ENCODE data around the gene HKDC1. TPM values are rescaled to one million over a fixed set of nuclear protein-coding genes. Genes with fewer than 3 reads are reported as not detected.

Gene HKDC1
- total RNA-seq, 4 donors from 2014 or later = 0.18 TPM; not detected in 3

DNA sequence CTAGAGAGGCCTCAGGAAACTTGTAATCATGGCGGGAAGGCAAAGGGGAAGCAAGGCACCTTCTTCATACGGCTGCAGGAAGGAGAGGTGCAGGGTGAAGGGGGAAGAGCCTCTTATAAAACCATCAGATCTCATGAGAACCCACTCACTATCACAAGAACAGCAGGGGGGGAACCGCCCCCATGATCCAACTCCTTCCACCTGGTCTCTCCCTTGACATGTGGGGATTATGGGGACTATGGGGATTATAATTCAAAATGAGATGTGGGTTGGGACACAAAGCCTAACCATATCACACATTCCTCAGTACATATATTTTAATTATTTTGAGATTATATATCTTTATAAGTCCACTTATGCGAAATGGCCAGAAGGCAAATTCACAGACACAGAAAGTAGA, 67.0 kb downstream of the HKDC1 start:
- intact Hi-C loops (cut with DNase I; ENCODE audit: low total_unique reads) (no loop called here), in situ Hi-C loops (cut with MboI; ENCODE audit: low sequenced_read_pairs in 4 of 4) (no loop called here)
- Histone ChIP-seq H3K27ac (no peak overlapping the region), H3K9me3 (no peaks in the 10 kb centered on the region), H3K36me3 (no peaks in the 10 kb centered on the region), H3K4me1 (no peaks in the 10 kb centered on the region), H3K4me3 (no peak overlapping the region), H3K27me3 (no peaks in the 10 kb centered on the region)
- TF ChIP-seq, protein P1, sequence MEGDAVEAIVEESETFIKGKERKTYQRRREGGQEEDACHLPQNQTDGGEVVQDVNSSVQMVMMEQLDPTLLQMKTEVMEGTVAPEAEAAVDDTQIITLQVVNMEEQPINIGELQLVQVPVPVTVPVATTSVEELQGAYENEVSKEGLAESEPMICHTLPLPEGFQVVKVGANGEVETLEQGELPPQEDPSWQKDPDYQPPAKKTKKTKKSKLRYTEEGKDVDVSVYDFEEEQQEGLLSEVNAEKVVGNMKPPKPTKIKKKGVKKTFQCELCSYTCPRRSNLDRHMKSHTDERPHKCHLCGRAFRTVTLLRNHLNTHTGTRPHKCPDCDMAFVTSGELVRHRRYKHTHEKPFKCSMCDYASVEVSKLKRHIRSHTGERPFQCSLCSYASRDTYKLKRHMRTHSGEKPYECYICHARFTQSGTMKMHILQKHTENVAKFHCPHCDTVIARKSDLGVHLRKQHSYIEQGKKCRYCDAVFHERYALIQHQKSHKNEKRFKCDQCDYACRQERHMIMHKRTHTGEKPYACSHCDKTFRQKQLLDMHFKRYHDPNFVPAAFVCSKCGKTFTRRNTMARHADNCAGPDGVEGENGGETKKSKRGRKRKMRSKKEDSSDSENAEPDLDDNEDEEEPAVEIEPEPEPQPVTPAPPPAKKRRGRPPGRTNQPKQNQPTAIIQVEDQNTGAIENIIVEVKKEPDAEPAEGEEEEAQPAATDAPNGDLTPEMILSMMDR (IDR thresholded peaks at IDR 0.05 in 4 of 5, conservative IDR thresholded peaks at IDR 0.05 in 1 of 5) = no peak
- TF ChIP-seq POLR2A (IDR thresholded peaks at IDR 0.05) = no peak
- DNase-seq (no peak), ATAC-seq (no peak)

DNA sequence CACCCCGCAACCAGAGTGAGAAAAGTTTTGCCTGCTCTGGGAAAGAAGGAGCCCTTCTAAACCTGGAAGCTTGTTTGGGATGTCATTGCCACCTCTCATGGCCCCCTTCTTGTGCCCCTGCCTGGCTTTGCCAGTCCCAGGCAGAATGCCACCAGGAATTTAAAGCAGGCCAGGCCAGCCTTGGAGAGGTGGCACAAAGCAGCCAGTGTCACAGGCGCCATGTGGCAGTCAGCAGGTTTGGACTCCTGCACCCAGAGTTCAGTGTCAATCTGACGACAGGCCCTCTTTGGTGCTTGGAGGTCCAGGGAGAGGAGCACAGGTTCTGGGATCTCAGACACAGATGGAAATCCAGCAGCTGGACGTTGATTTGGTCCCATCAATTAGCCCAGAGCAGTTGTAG, 70.9 kb downstream of the HKDC1 start:
- no peak overlapping the region for H3K27ac ChIP-seq
- no peak for TF ChIP-seq POLR2A (IDR thresholded peaks at IDR 0.05)
- TF ChIP-seq, protein P1 (IDR thresholded peaks at IDR 0.05 in 4 of 5, conservative IDR thresholded peaks at IDR 0.05 in 1 of 5) = no peak
- H3K36me3 ChIP-seq = no peaks in the 10 kb centered on the region
- H3K4me3 ChIP-seq = no peak overlapping the region
- in situ Hi-C loops (cut with MboI; ENCODE audit: low sequenced_read_pairs in 4 of 4) (no loop called here), intact Hi-C loops (cut with DNase I; ENCODE audit: low total_unique reads) (no loop called here)
- H3K9me3 ChIP-seq = no peaks in the 10 kb centered on the region
- H3K4me1 ChIP-seq = no peaks in the 10 kb centered on the region
- ATAC-seq (no peak), DNase-seq (no peak)
- H3K27me3 ChIP-seq = no peaks in the 10 kb centered on the region

DNA sequence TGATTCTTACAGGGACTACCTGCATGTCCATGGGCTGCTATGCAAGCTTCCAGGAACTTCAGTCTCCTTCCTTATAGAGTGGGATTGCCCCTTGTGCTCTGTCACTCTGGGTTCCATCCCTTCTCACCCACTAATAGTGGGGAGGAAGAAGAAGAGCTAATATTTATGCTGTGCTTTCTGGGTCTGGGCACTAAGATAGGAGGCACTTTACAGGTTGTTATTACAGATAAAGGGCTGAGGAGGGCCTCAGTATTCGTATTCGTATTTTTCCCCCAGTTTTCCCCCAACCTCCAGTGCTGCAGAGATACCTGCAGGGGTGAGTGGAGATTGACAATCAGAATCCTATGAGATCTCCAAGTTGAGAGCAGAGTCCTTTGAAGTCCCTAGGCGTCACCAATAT, 72.3 kb downstream of the HKDC1 start:
- DNase-seq = no peak
- no peak overlapping the region for H3K4me3 ChIP-seq
- no peak for ATAC-seq
- no peak overlapping the region for H3K27ac ChIP-seq
- H3K9me3 ChIP-seq = no peaks in the 10 kb centered on the region
- in situ Hi-C loops (cut with MboI; ENCODE audit: low sequenced_read_pairs in 4 of 4) = no loop called here
- H3K27me3 ChIP-seq = no peaks in the 10 kb centered on the region
- TF ChIP-seq, protein P1 (IDR thresholded peaks at IDR 0.05 in 4 of 5, conservative IDR thresholded peaks at IDR 0.05 in 1 of 5) = no peak
- no peak for TF ChIP-seq POLR2A (IDR thresholded peaks at IDR 0.05)
- H3K4me1 ChIP-seq = no peaks in the 10 kb centered on the region
- intact Hi-C loops (cut with DNase I; ENCODE audit: low total_unique reads) = no loop called here
- no peaks in the 10 kb centered on the region for H3K36me3 ChIP-seq

DNA sequence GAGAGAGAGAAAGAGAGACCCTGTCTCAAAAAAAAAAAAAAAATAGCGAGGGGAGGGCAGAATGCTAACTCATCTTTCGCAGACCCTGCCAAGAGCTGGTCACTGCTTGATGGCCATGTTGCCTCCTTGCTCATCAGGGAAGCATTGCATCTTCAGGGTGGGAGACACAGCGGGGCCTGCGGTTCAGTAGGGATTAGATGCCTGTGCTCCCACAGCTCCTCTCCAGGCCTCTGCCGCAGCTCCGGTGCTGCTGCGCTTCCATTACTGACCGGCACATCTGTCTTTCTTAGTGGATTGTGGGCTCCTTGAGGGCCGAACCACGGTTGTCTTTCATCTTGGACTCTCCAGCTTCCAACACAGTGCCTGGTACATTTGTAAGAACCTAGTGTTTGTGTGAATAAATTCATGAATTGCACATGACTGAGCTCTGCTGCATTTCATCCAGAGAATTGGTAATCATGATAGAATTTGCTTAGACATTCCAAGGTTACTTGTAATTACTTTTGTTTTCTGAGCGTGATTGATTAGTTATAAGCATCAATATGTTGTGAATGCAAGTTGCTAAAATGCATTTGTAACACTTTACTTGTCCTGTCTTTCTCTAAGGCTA, 75.0 kb downstream of the HKDC1 start:
- no peaks in the 10 kb centered on the region for H3K9me3 ChIP-seq
- no peaks in the 10 kb centered on the region for H3K36me3 ChIP-seq
- H3K4me3 ChIP-seq = no peak overlapping the region
- DNase-seq (no peak), ATAC-seq (no peak)
- no peaks in the 10 kb centered on the region for H3K4me1 ChIP-seq
- no peak for TF ChIP-seq POLR2A (IDR thresholded peaks at IDR 0.05)
- TF ChIP-seq, protein P1 (IDR thresholded peaks at IDR 0.05 in 4 of 5, conservative IDR thresholded peaks at IDR 0.05 in 1 of 5) = no peak
- H3K27ac ChIP-seq = no peak overlapping the region
- H3K27me3 ChIP-seq = no peaks in the 10 kb centered on the region
- in situ Hi-C loops (cut with MboI; ENCODE audit: low sequenced_read_pairs in 4 of 4) (no loop called here), intact Hi-C loops (cut with DNase I; ENCODE audit: low total_unique reads) (no loop called here)

GRCh38 chr10:69303632-69304051, 83.5 kb downstream of the HKDC1 start:
- ATAC-seq (no peak), DNase-seq (no peak)
- in situ Hi-C loops (cut with MboI; ENCODE audit: low sequenced_read_pairs in 4 of 4) = loop anchor here in 2 of 4 donors (10.0 kb wide), 2 partner anchors 59 to 81 kb away; no protein-coding TSS in a partner anchor
- Histone ChIP-seq H3K9me3 (no peaks in the 10 kb centered on the region), H3K4me1 (no peaks in the 10 kb centered on the region), H3K27ac (no peak overlapping the region), H3K27me3 (no peaks in the 10 kb centered on the region), H3K36me3 (no peaks in the 10 kb centered on the region), H3K4me3 (no peak overlapping the region)
- intact Hi-C loops (cut with DNase I; ENCODE audit: low total_unique reads) = no loop called here
- TF ChIP-seq POLR2A (IDR thresholded peaks at IDR 0.05) = no peak
- TF ChIP-seq, protein P1 (IDR thresholded peaks at IDR 0.05 in 4 of 5, conservative IDR thresholded peaks at IDR 0.05 in 1 of 5) = no peak
